ENCODE measurements around the gene NAT8.

DNA sequence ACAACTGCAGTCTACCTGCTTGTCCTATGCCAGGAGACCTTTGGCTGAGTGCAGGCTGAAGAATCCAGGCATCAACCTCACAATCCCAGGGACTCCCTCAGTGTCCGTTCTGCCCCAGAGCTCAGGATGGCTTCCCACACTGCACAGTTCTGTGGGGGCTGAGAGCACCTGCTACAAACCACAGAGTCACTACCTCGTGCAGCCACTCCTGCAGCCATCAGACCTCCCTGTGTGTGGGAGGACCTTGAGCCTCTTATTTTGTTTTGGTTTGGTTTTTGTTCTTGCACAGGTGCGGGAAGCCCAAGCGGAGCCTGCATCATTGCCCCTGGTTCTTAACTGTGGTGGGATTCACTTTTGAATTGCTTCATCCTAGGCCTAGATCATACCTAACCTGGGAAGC is 31.0 kb downstream of the NAT8 start:
- TF ChIP-seq, protein P1, sequence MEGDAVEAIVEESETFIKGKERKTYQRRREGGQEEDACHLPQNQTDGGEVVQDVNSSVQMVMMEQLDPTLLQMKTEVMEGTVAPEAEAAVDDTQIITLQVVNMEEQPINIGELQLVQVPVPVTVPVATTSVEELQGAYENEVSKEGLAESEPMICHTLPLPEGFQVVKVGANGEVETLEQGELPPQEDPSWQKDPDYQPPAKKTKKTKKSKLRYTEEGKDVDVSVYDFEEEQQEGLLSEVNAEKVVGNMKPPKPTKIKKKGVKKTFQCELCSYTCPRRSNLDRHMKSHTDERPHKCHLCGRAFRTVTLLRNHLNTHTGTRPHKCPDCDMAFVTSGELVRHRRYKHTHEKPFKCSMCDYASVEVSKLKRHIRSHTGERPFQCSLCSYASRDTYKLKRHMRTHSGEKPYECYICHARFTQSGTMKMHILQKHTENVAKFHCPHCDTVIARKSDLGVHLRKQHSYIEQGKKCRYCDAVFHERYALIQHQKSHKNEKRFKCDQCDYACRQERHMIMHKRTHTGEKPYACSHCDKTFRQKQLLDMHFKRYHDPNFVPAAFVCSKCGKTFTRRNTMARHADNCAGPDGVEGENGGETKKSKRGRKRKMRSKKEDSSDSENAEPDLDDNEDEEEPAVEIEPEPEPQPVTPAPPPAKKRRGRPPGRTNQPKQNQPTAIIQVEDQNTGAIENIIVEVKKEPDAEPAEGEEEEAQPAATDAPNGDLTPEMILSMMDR (IDR thresholded peaks at IDR 0.05), result no peak
- TF ChIP-seq, protein P2, sequence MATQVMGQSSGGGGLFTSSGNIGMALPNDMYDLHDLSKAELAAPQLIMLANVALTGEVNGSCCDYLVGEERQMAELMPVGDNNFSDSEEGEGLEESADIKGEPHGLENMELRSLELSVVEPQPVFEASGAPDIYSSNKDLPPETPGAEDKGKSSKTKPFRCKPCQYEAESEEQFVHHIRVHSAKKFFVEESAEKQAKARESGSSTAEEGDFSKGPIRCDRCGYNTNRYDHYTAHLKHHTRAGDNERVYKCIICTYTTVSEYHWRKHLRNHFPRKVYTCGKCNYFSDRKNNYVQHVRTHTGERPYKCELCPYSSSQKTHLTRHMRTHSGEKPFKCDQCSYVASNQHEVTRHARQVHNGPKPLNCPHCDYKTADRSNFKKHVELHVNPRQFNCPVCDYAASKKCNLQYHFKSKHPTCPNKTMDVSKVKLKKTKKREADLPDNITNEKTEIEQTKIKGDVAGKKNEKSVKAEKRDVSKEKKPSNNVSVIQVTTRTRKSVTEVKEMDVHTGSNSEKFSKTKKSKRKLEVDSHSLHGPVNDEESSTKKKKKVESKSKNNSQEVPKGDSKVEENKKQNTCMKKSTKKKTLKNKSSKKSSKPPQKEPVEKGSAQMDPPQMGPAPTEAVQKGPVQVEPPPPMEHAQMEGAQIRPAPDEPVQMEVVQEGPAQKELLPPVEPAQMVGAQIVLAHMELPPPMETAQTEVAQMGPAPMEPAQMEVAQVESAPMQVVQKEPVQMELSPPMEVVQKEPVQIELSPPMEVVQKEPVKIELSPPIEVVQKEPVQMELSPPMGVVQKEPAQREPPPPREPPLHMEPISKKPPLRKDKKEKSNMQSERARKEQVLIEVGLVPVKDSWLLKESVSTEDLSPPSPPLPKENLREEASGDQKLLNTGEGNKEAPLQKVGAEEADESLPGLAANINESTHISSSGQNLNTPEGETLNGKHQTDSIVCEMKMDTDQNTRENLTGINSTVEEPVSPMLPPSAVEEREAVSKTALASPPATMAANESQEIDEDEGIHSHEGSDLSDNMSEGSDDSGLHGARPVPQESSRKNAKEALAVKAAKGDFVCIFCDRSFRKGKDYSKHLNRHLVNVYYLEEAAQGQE (IDR thresholded peaks at IDR 0.05; ENCODE audit: insufficient read depth in 1 of 2, low read depth in 2 of 2, low read length in 1 of 2), result no peak
